ENCODE results near the gene BRD4. TPM values are rescaled to one million over a fixed set of nuclear protein-coding genes. Genes with fewer than 3 reads are reported as not detected.

BRD4 gene
- polyA plus RNA-seq, 6 donors from 2014 or later, result 13.5 to 51.9 (median 18.4) TPM

DNA sequence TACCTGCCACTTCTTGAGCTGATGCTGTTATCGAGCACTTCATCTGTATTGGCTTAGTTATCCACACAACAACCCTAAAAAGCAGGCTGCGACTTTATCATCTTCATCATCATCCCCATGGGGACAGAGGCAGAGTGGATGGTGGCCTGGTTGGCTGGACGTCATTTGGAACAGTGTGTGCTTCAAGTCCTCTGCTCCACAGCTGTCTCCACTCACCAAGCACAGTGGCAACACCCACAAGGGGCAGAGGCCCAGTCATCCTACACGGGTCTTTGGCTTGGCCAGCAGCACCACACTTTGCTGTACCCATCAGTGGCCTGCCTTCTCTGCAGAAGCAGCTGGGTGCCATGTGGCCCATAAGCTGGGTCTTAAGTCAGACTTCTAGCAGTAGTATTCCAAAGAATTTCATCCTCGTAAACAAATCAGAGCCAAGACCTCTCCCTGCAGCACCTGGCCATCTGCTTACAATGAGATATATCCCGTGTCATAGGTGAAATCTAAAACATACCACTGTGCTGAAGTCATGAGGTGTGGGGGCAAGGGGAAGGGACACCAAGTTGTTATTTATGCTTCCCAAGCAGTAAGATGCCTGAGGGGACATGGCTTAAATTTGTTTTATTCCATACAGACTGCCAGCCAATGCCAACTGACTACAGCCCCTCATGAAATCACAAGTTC, 52.2 kb downstream of the BRD4 start:
- peak overlapping the region; percentile 73 to 94 (median 80) for H3K27ac Mint-ChIP-seq
- peak overlapping the region in 3 of 8 donors; percentile 25 to 40 (median 27) for H3K4me3 Mint-ChIP-seq
- H3K27me3 Mint-ChIP-seq, result no peaks in the 10 kb centered on the region
- peaks cover 79 to 97% (median 87%) of the 10 kb centered on the region in 3 donors for H3K4me1 Mint-ChIP-seq
- DNase-seq (no peak), ATAC-seq (ENCODE audit: low read depth in 2 of 2) (no peak)
- no peaks in the 10 kb centered on the region for H3K36me3 Mint-ChIP-seq
- H3K9me3 Mint-ChIP-seq, result no peaks in the 10 kb centered on the region

- Mint-ChIP-seq H3K4me3 (peak overlapping the region in 7 of 8 donors; percentile 2 to 65 (median 27)), H3K4me1 (peaks cover 73 to 97% (median 87%) of the 10 kb centered on the region in 3 donors)
- ATAC-seq (ENCODE audit: low read depth in 2 of 2), result peak; percentile 18
Measured at GRCh38 chr19:15279326-15279904, 52.9 kb downstream of the BRD4 start.

GRCh38 chr19:15276620-15277215, 55.6 kb downstream of the BRD4 start:
- DNase-seq, result no peak
- Mint-ChIP-seq H3K27me3 (no peaks in the 10 kb centered on the region), H3K36me3 (peaks cover 0 to 2% of the 10 kb centered on the region in 2 donors), H3K27ac (peak overlapping the region in 4 of 6 donors; percentile 40 to 91 (median 82)), H3K4me1 (peaks cover 64 to 93% (median 84%) of the 10 kb centered on the region in 3 donors), H3K4me3 (peak overlapping the region in 3 of 8 donors; percentile 4 to 44 (median 25)), H3K9me3 (no peaks in the 10 kb centered on the region)
- no peak for ATAC-seq (ENCODE audit: low read depth in 2 of 2)

More at GRCh38 chr19:15279326-15279904, 52.9 kb downstream of the BRD4 start:
- no peaks in the 10 kb centered on the region for H3K9me3 Mint-ChIP-seq
- peak overlapping the region; percentile 47 to 96 (median 94) for H3K27ac Mint-ChIP-seq
- no peak for DNase-seq
- H3K36me3 Mint-ChIP-seq, result no peaks in the 10 kb centered on the region
- no peaks in the 10 kb centered on the region for H3K27me3 Mint-ChIP-seq

DNA sequence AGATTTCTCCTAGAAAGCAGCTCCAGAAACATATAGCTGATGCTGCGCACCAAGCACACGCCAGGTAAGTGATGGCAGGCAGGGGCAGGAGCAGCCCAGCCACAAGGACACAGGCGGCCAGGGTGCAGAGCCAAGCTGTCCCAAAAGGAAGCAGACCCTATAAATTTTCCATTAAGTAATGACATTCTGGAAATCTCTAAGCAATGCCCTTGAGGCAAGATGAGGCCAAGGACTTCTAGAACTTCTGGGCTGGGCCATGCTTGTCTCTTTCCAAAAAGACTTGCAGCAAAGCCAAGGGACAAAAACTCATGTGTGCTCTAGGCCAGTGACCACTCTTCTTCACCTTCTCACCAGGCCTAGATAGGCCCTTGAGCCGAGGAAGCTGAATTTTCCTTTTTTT, 57.9 kb downstream of the BRD4 start:
- Mint-ChIP-seq H3K4me3 (peak overlapping the region in 3 of 8 donors; percentile 25 to 67 (median 25)), H3K36me3 (peaks cover 11 to 12% of the 10 kb centered on the region in 2 donors), H3K4me1 (peaks cover 66 to 82% (median 73%) of the 10 kb centered on the region in 3 donors), H3K9me3 (no peaks in the 10 kb centered on the region), H3K27ac (peak overlapping the region in 5 of 6 donors; percentile 16 to 87 (median 56)), H3K27me3 (no peaks in the 10 kb centered on the region)
- ATAC-seq (ENCODE audit: low read depth in 2 of 2), result no peak
- DNase-seq, result no peak

- H3K27me3 Mint-ChIP-seq, result no peaks in the 10 kb centered on the region
- peak overlapping the region in 5 of 6 donors; percentile 25 to 84 (median 44) for H3K27ac Mint-ChIP-seq
- peaks cover 13 to 23% of the 10 kb centered on the region in 2 donors for H3K36me3 Mint-ChIP-seq
- no peak overlapping the region for H3K4me3 Mint-ChIP-seq
- no peaks in the 10 kb centered on the region for H3K9me3 Mint-ChIP-seq
- H3K4me1 Mint-ChIP-seq, result peaks cover 44 to 60% (median 56%) of the 10 kb centered on the region in 3 donors
- ATAC-seq (ENCODE audit: low read depth in 2 of 2), result no peak
- DNase-seq, result no peak
Measured at GRCh38 chr19:15269806-15270205, 62.5 kb downstream of the BRD4 start.

DNA sequence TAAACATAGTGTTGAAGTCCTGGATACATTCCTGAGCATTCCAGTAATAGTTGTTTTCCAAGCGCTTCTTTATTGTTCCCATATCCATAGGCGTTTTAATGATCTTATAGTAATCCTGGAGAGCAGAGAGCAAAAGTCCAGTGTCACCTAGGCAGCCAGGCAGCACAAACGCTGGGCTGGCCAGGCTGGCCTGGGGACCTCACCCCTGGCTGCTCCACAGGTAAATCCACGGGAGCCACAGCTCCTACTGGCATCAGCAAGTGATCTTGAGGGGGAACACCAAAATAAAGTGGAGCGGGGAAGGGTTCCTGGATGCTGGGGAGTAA, 63.4 kb downstream of the BRD4 start:
- ATAC-seq (ENCODE audit: low read depth in 2 of 2), result no peak
- Mint-ChIP-seq H3K27me3 (no peaks in the 10 kb centered on the region), H3K36me3 (peaks cover 13 to 23% of the 10 kb centered on the region in 2 donors)

DNA sequence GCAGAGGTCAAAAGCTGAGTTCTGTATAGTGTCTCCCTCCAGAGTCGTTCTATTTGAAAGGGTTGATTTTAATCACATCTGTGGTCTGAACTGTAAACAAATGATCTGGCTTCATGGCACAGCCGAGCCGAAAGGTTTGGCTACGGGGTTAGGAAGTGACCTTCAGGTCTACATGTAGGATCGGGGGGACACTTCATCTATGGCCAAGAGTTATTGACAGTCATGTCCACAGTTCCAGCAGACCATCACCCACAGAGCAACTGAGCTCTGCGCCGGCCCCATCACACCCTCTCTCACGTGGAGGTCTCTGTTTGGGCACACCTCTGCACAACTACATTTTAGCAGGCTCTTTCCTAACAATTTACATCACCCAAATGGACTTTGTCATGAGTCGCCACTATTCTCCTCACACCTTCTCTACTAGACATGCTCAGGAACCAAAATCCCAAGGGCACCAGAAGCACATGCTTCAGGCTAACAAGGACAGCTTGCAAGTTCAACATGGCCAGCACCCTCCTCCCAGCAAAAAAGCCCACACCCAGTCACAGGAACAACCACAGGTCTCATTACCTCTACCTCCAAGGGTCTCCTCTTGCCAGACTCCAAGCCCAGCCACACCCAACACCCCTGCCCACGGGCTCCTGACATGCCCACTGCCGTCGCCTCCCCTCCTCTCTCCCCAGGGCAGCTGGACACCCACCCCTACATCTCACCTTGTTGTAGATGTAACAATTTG, 64.0 kb downstream of the BRD4 start:
- Mint-ChIP-seq H3K27me3 (no peaks in the 10 kb centered on the region), H3K27ac (peak overlapping the region in 5 of 6 donors; percentile 73 to 92 (median 75)), H3K36me3 (peaks cover 13 to 23% of the 10 kb centered on the region in 2 donors), H3K4me3 (no peak overlapping the region), H3K4me1 (peaks cover 36 to 54% (median 41%) of the 10 kb centered on the region in 3 donors), H3K9me3 (no peaks in the 10 kb centered on the region)
- no peak for DNase-seq
- no peak for ATAC-seq (ENCODE audit: low read depth in 2 of 2)

More for the DNA sequence above, 63.4 kb downstream of the BRD4 start:
- no peaks in the 10 kb centered on the region for H3K9me3 Mint-ChIP-seq
- no peak overlapping the region for H3K4me3 Mint-ChIP-seq
- peaks cover 40 to 55% (median 47%) of the 10 kb centered on the region in 3 donors for H3K4me1 Mint-ChIP-seq
- no peak for DNase-seq
- peak overlapping the region in 3 of 6 donors; percentile 65 to 84 (median 73) for H3K27ac Mint-ChIP-seq

DNA sequence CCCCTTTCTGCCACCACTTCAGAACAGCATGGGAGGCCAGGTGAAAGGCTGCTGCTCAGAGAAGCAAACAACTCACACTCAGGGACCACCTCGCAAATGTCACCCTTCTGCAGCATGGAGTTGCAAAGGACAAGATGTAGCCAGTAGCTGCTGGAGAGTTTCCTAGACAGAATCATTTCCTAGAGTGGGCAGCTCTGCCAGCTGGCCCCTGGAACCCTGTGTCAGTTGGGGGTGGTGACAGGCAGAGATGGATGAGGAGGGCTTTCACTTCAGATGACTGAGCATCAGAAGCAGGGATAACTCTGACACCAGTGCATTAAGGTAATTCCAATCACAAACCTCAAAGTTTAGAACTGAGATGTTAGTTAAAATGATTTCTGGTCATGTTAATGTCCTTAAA, 65.7 kb downstream of the BRD4 start:
- peaks cover 13 to 21% of the 10 kb centered on the region in 2 donors for H3K36me3 Mint-ChIP-seq
- DNase-seq (no peak), ATAC-seq (ENCODE audit: low read depth in 2 of 2) (no peak)
- H3K4me1 Mint-ChIP-seq, result peaks cover 26 to 46% (median 30%) of the 10 kb centered on the region in 3 donors
- H3K27me3 Mint-ChIP-seq, result no peaks in the 10 kb centered on the region
- peak overlapping the region in 3 of 6 donors; percentile 49 to 76 (median 72) for H3K27ac Mint-ChIP-seq
- H3K4me3 Mint-ChIP-seq, result no peak overlapping the region
- H3K9me3 Mint-ChIP-seq, result no peaks in the 10 kb centered on the region

GRCh38 chr19:15265850-15266248, 66.5 kb downstream of the BRD4 start:
- Mint-ChIP-seq H3K27ac (peak overlapping the region in 1 of 6 donors; percentile 52), H3K36me3 (peaks cover 5 to 12% of the 10 kb centered on the region in 2 donors), H3K9me3 (no peaks in the 10 kb centered on the region), H3K4me3 (no peak overlapping the region), H3K27me3 (no peaks in the 10 kb centered on the region), H3K4me1 (peaks cover 19 to 39% (median 25%) of the 10 kb centered on the region in 3 donors)
- DNase-seq (no peak), ATAC-seq (ENCODE audit: low read depth in 2 of 2) (no peak)

DNA sequence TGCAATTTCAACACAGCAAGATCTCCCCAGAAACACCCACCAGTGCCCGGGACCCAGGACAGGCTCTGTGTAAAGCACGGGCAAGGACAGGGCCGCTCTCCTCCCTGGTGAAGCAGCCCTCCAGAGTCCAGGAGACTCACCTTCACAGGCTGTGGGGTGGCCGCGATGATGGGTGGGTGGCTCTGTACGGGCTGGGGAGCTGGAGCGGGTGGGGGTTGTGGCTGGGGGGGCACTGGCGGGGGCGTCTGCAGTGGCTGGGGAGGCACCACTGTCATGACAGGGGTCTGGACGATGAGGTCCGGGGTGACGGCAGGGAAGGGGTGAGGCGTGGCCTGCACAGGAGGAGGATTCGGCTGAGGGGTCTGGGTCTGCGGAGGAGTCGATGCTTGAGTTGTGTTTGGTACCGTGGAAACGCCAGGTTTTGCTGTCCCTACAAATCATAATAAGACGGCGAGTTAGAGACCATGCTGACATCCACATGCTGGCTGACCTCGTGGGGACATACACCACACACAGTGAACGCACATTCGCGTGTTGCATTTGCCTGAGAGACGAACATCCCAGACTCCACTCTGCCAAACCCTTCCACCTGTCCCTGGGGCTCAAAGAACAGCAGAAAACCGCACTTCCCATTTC, 67.0 kb downstream of the BRD4 start:
- H3K36me3 Mint-ChIP-seq, result peaks cover 5 to 11% of the 10 kb centered on the region in 2 donors
- peak overlapping the region in 2 of 6 donors; percentile 52 to 80 for H3K27ac Mint-ChIP-seq
- H3K4me1 Mint-ChIP-seq, result peaks cover 17 to 36% (median 26%) of the 10 kb centered on the region in 3 donors
- no peaks in the 10 kb centered on the region for H3K27me3 Mint-ChIP-seq
- H3K4me3 Mint-ChIP-seq, result no peak overlapping the region
- H3K9me3 Mint-ChIP-seq, result no peaks in the 10 kb centered on the region
- DNase-seq (no peak), ATAC-seq (ENCODE audit: low read depth in 2 of 2) (no peak)

DNA sequence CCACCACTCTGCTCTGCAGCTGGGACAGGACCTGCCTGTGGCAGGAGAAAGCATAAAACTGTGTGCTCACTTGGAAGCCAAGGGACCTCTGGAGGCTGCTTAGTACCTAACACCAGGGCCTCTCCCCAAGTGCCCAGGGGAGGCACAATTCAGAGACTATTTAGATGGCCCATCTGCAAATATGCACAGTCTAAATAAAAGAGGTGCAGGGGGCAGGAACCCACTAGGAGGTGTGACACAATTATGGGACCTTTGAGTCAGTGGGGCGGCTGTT, 67.5 kb downstream of the BRD4 start:
- peaks cover 17 to 32% (median 26%) of the 10 kb centered on the region in 3 donors for H3K4me1 Mint-ChIP-seq
- no peaks in the 10 kb centered on the region for H3K9me3 Mint-ChIP-seq
- ATAC-seq (ENCODE audit: low read depth in 2 of 2) (no peak), DNase-seq (no peak)
- H3K27ac Mint-ChIP-seq, result peak overlapping the region in 1 of 6 donors; percentile 42
- no peak overlapping the region for H3K4me3 Mint-ChIP-seq
- peaks cover 4 to 11% of the 10 kb centered on the region in 2 donors for H3K36me3 Mint-ChIP-seq
- no peaks in the 10 kb centered on the region for H3K27me3 Mint-ChIP-seq

DNA sequence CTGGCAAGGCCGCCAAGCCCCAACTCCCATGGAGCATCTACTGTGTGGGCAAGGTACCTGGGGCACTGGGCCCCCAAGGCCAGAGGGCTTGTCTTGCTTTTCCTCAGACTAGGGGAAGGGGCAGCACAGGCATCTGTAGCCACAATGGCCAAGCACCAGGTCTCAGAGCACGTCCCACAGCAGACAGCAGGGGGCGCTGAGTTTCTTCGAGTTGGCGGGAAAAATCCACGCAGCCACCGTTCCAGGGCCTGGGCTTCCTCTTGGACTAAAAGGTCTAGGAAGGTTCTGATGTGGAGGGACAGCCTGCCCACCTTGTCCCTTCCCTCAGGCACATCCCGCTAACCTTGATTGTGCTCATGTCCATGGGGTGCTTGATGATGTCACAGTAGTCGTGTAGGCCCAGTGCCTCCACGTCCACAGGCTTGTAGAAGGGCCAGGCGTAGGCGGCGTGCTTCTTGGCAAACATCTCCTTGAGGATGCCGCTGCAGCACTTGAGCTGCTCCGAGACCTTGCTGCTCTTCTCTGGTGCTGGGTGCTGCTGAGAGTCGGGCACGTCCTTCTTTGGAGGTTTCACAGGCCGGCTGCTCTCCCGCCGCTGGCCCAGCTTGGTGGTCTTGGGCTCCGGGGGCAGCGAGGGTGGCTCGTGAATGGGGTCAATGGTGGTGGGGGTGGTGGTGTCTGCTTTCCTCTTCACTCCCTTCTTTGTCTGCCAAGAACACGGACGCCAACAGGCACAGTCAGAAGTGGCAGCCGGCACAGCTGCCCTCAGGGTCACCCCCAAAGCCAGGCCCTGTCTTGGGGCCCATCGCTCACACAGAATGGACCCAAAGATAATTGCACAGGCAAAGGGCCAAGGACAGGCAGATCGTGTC, 68.0 kb downstream of the BRD4 start:
- peaks cover 0 to 12% of the 10 kb centered on the region in 2 donors for H3K36me3 Mint-ChIP-seq

More for the DNA sequence above, 68.0 kb downstream of the BRD4 start:
- Mint-ChIP-seq H3K27me3 (no peaks in the 10 kb centered on the region), H3K27ac (peak overlapping the region in 2 of 6 donors; percentile 42 to 66), H3K4me1 (peaks cover 18 to 26% (median 26%) of the 10 kb centered on the region in 3 donors), H3K4me3 (peak overlapping the region in 1 of 8 donors; percentile 69), H3K9me3 (no peaks in the 10 kb centered on the region)
- DNase-seq, result peak; percentile 61
- peak; percentile 66 to 74 for ATAC-seq (ENCODE audit: low read depth in 2 of 2)
